ENCODE measurements around the gene STARD9.

- TF ChIP-seq CTCF (IDR thresholded peaks at IDR 0.05) = no peak
- TF ChIP-seq POLR2A (IDR thresholded peaks at IDR 0.05) = no peak
Observed at GRCh38 chr15:42732095-42732827, 156.9 kb downstream of the STARD9 start.

Data from uterus (tissue), 2 donors.